Liver (tissue), 9 donors: ENCODE measurements around the gene PFKL. TPM values are rescaled to one million over a fixed set of nuclear protein-coding genes. Genes with fewer than 3 reads are reported as not detected.

ENCODE experiments used
- DNase-seq: peaks from one replicate; pipeline ENCODE4 v3.0.0-alpha.2; 2017; ENCODE audit warnings: low spot score
- H3K27ac ChIP-seq, 2 donors: one replicate each; pipeline ENCODE4 v1.7.0; 2013; ENCODE audit warnings: inconsistent platforms in 2 of 2, low read length in 2 of 2, control low read depth in 1 of 2, low read depth in 1 of 2, mild to moderate bottlenecking in 1 of 2
- H3K27me3 ChIP-seq, 4 donors: one replicate each; pipeline versions ENCODE4 v1.6.1 to v1.7.0; 2013; ENCODE audit warnings: low read length in 3 of 4, inconsistent platforms in 1 of 4, mild to moderate bottlenecking in 1 of 4, moderate library complexity in 1 of 4; ENCODE audit not compliant: control insufficient read depth in 4 of 4, insufficient read depth in 4 of 4
- H3K36me3 ChIP-seq, 4 donors: one replicate each; pipeline versions ENCODE4 v1.6.1 to v1.7.0; 2013; ENCODE audit warnings: low read length in 3 of 4, mild to moderate bottlenecking in 3 of 4, low read depth in 1 of 4, moderate library complexity in 1 of 4; ENCODE audit not compliant: control insufficient read depth in 4 of 4, insufficient read depth in 3 of 4
- H3K4me1 ChIP-seq, 4 donors: one replicate each; pipeline versions ENCODE4 v1.6.1 to v1.7.0; 2013; ENCODE audit warnings: low read length in 3 of 4, mild to moderate bottlenecking in 3 of 4, moderate library complexity in 1 of 4; ENCODE audit not compliant: control insufficient read depth in 4 of 4, insufficient read depth in 4 of 4
- H3K4me3 ChIP-seq, 3 donors: one replicate each; pipeline versions ENCODE4 v1.6.1 to v1.7.0; 2013; ENCODE audit warnings: low read length in 3 of 3, control low read depth in 1 of 3, low read depth in 1 of 3, mild to moderate bottlenecking in 1 of 3
- H3K9ac ChIP-seq, 2 donors: one replicate each; pipeline ENCODE4 v1.7.0; 2013; ENCODE audit warnings: low read length in 2 of 2, mild to moderate bottlenecking in 2 of 2, moderate library complexity in 2 of 2, control low read depth in 1 of 2, low read depth in 1 of 2
- H3K9me3 ChIP-seq, 4 donors: one replicate each; pipeline versions ENCODE4 v1.6.1 to v1.7.0; 2013; ENCODE audit warnings: low read length in 3 of 4; ENCODE audit not compliant: control insufficient read depth in 4 of 4
- EGR1 ChIP-seq, 2 donors: IDR thresholded peaks; 2 replicates each; pipeline ENCODE4 v1.6.1; 2016 to 2018; ENCODE audit warnings: antibody characterized with exemption in 2 of 2, low read depth in 2 of 2
- FOXA2 ChIP-seq: IDR thresholded peaks from 2 replicates; pipeline ENCODE4 v1.6.1; 2016; ENCODE audit warnings: antibody characterized with exemption
- GABPA ChIP-seq, 2 donors: IDR thresholded peaks in 1 of 2; conservative IDR thresholded peaks in 1 of 2; 2 replicates each; pipeline ENCODE4 v1.6.1; 2016; ENCODE audit warnings: antibody characterized with exemption in 2 of 2, mild to moderate bottlenecking in 1 of 2, moderate library complexity in 1 of 2
- HNF4A ChIP-seq, 2 donors: conservative IDR thresholded peaks; 2 replicates each; pipeline ENCODE4 v1.6.1; 2016; ENCODE audit warnings: antibody characterized with exemption in 2 of 2, mild to moderate bottlenecking in 2 of 2
- HNF4G ChIP-seq: IDR thresholded peaks from 2 replicates; pipeline ENCODE4 v1.6.1; 2016; ENCODE audit warnings: antibody characterized with exemption
- JUND ChIP-seq, 2 donors: IDR thresholded peaks; 2 replicates each; pipeline ENCODE4 v1.6.1; 2016; ENCODE audit warnings: antibody characterized with exemption in 2 of 2
- NR2F2 ChIP-seq: IDR thresholded peaks from 2 replicates; pipeline ENCODE4 v1.6.1; 2016; ENCODE audit warnings: antibody characterized with exemption
- RAD21 ChIP-seq, 2 donors: IDR thresholded peaks; 2 replicates each; pipeline ENCODE4 v1.6.1; 2016; ENCODE audit warnings: antibody characterized with exemption in 2 of 2, mild to moderate bottlenecking in 2 of 2
- RXRA ChIP-seq, 2 donors: IDR thresholded peaks; 2 replicates each; pipeline ENCODE4 v1.6.1; 2017 to 2018; ENCODE audit warnings: antibody characterized with exemption in 2 of 2, mild to moderate bottlenecking in 1 of 2
- SP1 ChIP-seq: IDR thresholded peaks from 2 replicates; pipeline ENCODE4 v1.6.1; 2018; ENCODE audit warnings: antibody characterized with exemption, mild to moderate bottlenecking
- YY1 ChIP-seq: IDR thresholded peaks from 2 replicates; pipeline ENCODE4 v1.6.1; 2016; ENCODE audit warnings: antibody characterized with exemption, mild to moderate bottlenecking
- WGBS: extraction: QIAGEN DNeasy Blood & Tissue Kit; methylation state at CpG from one replicate; pipeline ENCODE4 v1.1.7; 2013; 5-methylcytosine and 5-hydroxymethylcytosine counted together
- polyA plus RNA-seq, 2 donors: library from polyadenylated mRNA; stranded (reverse) in 1 of 2; unstranded in 1 of 2; fragments of 200-250 nt in 1 of 2; fragments of >200 nt in 1 of 2; fragmentation: Nextera tagmentation in 1 of 2; extraction: Ambion mirVana in 1 of 2; gene quantifications; one replicate each; pipeline versions ENCODE4 v1.2.1 to v1.2.3, GENCODE V29; 2013 to 2015
- total RNA-seq, 2 donors: library from RNA; depleted of rRNA; stranded (reverse); fragments of >200 nt; gene quantifications; one replicate each; pipeline ENCODE4 v1.2.3, GENCODE V29; 2014
- TF ChIP-seq, protein P1 (sequence below): IDR thresholded peaks from 2 replicates; pipeline ENCODE4 v1.6.1; 2016; ENCODE audit warnings: antibody characterized with exemption
- TF ChIP-seq, protein P2 (sequence below): fragments of 150-350 bp; IDR thresholded peaks from 2 replicates; pipeline ENCODE4 v1.5.1; 2017; ENCODE audit warnings: improper control_type of control experiment, low read depth, low read length; ENCODE audit not compliant: missing input control
- TF ChIP-seq, protein P3 (sequence below): IDR thresholded peaks from 2 replicates; pipeline ENCODE4 v1.6.1; 2016; ENCODE audit warnings: antibody characterized with exemption
- TF ChIP-seq, protein P4 (sequence below): IDR thresholded peaks from 2 replicates; pipeline ENCODE4 v1.6.1; 2016; ENCODE audit warnings: antibody characterized with exemption
- donor health status: healthy.
- donor health status: healthy.
- donor health status: healthy.
- donor health status: healthy.
- donor health status: healthy.

Gene PFKL
- total and polyA plus RNA-seq, 4 donors: 48.1 to 98.4 (median 81.0) TPM

DNA sequence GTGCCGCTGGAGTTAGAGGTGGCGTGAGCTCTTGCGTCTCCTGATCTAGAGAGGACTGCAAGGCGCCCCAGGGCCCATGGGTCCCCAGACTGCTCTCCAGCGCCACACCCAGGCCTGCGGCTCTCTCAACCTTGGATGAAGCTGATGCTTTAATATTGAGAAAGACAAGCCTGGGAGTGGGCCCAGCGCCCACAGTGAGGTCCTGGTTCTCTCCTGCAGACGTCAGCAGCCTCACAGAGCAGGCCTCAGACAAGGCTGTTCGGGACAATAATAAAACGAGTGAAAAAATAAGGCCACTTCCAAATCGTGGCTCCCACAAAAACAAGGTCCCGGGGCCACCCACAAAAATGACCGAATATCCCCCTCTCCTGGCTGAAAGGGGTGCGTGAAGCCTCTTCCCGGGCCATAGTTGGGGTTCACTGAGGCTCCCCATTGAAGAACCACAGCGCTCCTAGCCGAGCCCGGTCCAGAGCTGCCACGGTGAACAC lies 32.2 kb upstream of the PFKL start:
- DNase-seq: no peak
- Histone ChIP-seq H3K4me3 (no peak overlapping the region), H3K4me1 (no peaks in the 10 kb centered on the region), H3K27me3 (no peaks in the 10 kb centered on the region), H3K9ac (no peak overlapping the region), H3K36me3 (no peaks in the 10 kb centered on the region), H3K9me3 (no peaks in the 10 kb centered on the region), H3K27ac (no peak overlapping the region)
- TF ChIP-seq GABPA (IDR thresholded peaks at IDR 0.05 in 1 of 2, conservative IDR thresholded peaks at IDR 0.05 in 1 of 2) (no peak), JUND (IDR thresholded peaks at IDR 0.05) (no peak), RAD21 (IDR thresholded peaks at IDR 0.05) (peak in 1 of 2 donors; percentile 51), NR2F2 (no peak)
- TF ChIP-seq, protein P1, sequence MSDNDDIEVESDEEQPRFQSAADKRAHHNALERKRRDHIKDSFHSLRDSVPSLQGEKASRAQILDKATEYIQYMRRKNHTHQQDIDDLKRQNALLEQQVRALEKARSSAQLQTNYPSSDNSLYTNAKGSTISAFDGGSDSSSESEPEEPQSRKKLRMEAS: no peak
- 84% methylated on average over 19 of the region's 19 CpGs for WGBS

DNA sequence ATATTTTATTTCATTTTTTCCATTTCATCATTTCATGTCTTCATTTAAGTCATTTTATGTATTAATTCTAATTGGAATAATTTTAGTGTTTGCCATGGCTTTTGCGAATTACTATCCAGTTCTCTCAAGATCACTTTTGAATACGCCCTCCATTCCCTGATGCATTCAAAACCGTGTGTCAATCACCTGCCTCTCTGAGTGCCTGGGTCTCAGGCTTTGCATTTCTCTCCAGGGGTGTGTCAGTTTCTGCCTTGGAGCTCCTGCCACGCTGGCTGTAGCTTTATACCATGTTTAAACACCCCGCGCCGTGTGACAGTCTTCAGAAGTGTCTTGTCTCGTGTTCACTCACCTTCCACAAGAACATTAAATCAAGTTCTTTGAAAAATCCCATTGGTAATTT lies 30.8 kb upstream of the PFKL start:
- Histone ChIP-seq H3K4me3 (no peak overlapping the region), H3K4me1 (no peaks in the 10 kb centered on the region), H3K27me3 (no peaks in the 10 kb centered on the region), H3K36me3 (no peaks in the 10 kb centered on the region), H3K27ac (no peak overlapping the region), H3K9me3 (no peaks in the 10 kb centered on the region), H3K9ac (no peak overlapping the region)
- TF ChIP-seq, protein P2, sequence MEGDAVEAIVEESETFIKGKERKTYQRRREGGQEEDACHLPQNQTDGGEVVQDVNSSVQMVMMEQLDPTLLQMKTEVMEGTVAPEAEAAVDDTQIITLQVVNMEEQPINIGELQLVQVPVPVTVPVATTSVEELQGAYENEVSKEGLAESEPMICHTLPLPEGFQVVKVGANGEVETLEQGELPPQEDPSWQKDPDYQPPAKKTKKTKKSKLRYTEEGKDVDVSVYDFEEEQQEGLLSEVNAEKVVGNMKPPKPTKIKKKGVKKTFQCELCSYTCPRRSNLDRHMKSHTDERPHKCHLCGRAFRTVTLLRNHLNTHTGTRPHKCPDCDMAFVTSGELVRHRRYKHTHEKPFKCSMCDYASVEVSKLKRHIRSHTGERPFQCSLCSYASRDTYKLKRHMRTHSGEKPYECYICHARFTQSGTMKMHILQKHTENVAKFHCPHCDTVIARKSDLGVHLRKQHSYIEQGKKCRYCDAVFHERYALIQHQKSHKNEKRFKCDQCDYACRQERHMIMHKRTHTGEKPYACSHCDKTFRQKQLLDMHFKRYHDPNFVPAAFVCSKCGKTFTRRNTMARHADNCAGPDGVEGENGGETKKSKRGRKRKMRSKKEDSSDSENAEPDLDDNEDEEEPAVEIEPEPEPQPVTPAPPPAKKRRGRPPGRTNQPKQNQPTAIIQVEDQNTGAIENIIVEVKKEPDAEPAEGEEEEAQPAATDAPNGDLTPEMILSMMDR: no peak
- TF ChIP-seq RXRA (IDR thresholded peaks at IDR 0.05): no peak
- no peak for TF ChIP-seq NR2F2
- TF ChIP-seq HNF4A (conservative IDR thresholded peaks at IDR 0.05): no peak
- TF ChIP-seq, protein P3, sequence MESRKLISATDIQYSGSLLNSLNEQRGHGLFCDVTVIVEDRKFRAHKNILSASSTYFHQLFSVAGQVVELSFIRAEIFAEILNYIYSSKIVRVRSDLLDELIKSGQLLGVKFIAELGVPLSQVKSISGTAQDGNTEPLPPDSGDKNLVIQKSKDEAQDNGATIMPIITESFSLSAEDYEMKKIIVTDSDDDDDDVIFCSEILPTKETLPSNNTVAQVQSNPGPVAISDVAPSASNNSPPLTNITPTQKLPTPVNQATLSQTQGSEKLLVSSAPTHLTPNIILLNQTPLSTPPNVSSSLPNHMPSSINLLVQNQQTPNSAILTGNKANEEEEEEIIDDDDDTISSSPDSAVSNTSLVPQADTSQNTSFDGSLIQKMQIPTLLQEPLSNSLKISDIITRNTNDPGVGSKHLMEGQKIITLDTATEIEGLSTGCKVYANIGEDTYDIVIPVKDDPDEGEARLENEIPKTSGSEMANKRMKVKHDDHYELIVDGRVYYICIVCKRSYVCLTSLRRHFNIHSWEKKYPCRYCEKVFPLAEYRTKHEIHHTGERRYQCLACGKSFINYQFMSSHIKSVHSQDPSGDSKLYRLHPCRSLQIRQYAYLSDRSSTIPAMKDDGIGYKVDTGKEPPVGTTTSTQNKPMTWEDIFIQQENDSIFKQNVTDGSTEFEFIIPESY: no peak
- no peak for TF ChIP-seq JUND (IDR thresholded peaks at IDR 0.05)
- TF ChIP-seq, protein P4, sequence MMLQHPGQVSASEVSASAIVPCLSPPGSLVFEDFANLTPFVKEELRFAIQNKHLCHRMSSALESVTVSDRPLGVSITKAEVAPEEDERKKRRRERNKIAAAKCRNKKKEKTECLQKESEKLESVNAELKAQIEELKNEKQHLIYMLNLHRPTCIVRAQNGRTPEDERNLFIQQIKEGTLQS: no peak
- no peak for TF ChIP-seq GABPA (IDR thresholded peaks at IDR 0.05 in 1 of 2, conservative IDR thresholded peaks at IDR 0.05 in 1 of 2)
- no peak for TF ChIP-seq SP1
- no peak for TF ChIP-seq YY1
- TF ChIP-seq EGR1 (IDR thresholded peaks at IDR 0.05; ENCODE audit: low read depth in 2 of 2): no peak
- TF ChIP-seq HNF4G: no peak
- no peak for TF ChIP-seq FOXA2
- no peak for TF ChIP-seq RAD21 (IDR thresholded peaks at IDR 0.05)
- DNase-seq: no peak
- 88% methylated on average over 8 of the region's 8 CpGs for WGBS
